NCI-H748 (cell line): ENCODE results near the gene PARD3B.
"Not testable (repeated sequence)": the region's sequence is repeated elsewhere in the genome, so short reads cannot be mapped to it uniquely, and the experiment has no call there.

Source experiments
- DNase-seq: peaks from one replicate; lab custom pipeline; 2025; ENCODE audit not compliant: unreplicated experiment; lab: John Stamatoyannopoulos, UW

Gene PARD3B

GRCh38 chr2:205217004-205217403 is 671.7 kb downstream of the PARD3B start:
- DNase-seq, result no peak

- DNase-seq, result no peak
Observed at GRCh38 chr2:205218056-205218455, 672.8 kb downstream of the PARD3B start.

GRCh38 chr2:205218816-205219215 is 673.5 kb downstream of the PARD3B start:
- DNase-seq, result not testable (repeated sequence)

DNA sequence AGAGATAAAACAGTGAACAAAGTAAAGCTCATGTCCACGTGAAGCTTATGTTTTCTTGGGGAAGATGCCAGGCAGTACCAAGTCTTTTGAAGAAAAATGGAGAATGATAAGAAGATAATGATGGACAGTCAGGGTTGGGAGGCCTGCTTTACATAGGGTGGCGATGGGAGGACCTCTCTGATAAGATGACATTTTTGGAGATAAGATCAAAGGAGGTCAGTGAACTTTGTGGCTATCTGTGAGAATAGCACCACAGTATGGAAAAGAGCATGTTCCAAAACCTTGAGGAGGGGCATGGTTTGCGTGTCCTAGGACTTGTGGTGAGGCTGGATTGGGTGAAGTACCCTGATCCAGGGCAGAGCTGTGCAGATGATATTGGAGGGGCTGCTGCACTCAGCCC is 675.3 kb downstream of the PARD3B start:
- DNase-seq, result no peak

GRCh38 chr2:205232086-205232485 is 686.8 kb downstream of the PARD3B start:
- DNase-seq, result no peak

- no peak for DNase-seq
Observed at GRCh38 chr2:205235434-205235833, 690.2 kb downstream of the PARD3B start.

DNA sequence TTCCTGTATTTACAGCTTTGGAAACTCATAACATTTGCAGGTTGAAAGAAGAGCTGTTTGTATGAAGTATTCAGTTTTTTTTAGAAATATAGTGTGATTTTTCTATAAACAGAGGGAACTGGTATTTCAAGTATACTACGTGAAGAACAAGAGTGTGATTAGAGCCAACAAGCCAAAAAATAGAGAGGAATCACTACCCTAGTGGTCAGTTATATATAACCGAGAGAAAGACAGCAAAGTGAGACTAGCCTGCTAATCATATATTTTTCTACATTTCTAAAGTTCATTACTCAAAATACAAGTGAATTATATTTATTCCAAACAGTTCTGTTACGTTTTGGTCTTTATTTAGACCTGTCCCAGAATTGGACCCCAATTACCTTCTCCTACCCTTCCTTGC is 692.2 kb downstream of the PARD3B start:
- DNase-seq, result no peak

GRCh38 chr2:205245001-205245400 is 699.7 kb downstream of the PARD3B start:
- DNase-seq, result no peak

DNA sequence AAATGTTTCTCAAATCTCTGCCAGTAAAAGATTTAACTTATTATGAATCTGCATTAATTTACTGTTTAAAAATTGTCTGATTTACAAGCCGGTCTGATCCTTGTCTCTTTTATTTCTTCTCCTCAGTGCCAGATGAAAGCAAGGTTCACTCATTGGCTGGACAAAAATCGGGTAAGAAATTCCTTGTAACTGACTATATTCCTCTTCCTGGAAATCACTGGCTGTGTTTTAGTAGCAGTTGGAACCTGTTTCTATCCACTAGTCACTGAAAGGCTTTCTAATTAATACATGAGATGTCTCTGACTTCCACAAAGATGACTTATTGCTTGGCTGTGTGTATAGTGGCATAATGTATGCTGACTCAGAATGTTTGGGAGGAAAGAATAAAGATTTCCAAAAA is 700.4 kb downstream of the PARD3B start:
- no peak for DNase-seq

DNA sequence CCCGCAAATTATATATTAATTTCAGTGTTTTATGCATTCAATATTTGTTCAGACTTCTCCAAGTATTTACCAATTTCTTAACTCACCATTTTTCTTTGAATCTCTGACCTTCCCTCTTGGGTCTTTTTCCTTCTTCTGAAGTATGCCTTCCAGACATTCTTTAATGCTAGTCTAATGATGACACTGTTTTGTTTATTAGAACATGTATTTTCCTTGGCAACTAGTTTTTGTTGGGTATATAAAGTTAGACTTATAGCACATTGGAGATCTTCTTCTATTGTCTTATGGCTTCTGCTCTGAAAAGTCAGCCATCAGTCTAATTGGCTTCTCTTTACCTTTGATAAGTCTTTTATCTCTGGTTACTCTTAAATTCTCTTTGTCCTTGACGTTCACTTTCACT is 713.8 kb downstream of the PARD3B start:
- no peak for DNase-seq

DNA sequence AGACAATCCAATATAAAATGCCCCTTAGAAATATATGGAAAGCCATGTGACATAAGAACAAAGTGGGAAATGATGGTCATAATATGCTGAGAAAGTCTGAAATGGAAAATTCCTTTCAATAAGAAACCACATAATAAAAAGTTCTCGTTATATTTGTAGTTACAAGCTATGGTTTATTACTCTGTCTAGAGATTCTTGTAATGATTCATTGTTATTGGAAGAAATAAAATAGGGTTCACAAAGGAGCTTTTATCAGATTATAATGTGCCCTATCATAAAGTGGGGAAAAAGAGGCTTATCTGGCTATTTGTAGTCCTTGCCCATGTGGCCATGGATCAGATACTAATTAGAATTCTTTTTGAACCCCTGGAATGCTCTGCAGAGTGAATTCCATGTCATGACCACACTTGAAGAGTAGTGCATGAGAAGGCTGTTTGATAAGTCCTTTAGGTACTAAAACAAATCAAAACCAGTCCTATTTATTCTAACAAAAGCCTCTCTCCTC is 716.3 kb downstream of the PARD3B start:
- no peak for DNase-seq

DNA sequence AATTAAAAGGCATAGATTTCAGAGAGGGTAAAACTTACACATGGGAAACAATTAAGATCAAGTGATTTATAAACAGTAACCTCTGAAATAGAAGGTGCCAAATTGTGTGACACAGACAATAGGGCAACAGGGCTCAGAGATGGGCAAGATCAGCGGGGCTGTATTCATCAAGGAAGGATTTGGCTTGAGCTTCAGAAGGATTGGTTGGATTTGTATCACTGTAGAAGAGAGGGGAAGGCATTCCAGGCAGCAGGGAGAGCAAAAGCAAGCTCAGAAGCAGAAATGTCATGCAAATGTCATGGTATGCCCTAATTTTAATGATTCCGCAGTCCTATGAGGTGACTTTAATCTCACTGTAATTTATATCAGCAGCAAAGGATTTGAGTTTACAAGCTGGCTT is 722.0 kb downstream of the PARD3B start:
- no peak for DNase-seq

DNA sequence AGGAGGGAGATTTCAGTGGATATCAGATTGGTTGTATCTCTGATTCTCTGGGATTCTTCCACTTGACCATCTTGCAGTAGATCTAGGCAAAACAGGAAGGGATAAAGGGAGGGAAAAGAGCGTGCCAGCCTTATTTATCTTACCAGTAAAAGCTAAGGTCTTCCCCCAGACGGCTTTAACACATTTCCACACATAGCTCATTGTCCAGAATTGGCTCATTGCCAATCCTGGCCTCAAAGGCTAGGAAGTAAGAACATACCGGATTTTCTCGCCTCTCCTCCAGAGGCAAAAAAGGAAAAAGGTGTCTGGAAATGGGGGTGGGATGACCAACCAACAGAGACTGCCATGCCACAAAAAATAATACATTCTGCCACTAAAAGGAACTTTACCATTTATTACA is 725.4 kb downstream of the PARD3B start:
- DNase-seq, result peak; percentile 83

- DNase-seq, result no peak
Observed at GRCh38 chr2:205273148-205273547, 727.9 kb downstream of the PARD3B start.

DNA sequence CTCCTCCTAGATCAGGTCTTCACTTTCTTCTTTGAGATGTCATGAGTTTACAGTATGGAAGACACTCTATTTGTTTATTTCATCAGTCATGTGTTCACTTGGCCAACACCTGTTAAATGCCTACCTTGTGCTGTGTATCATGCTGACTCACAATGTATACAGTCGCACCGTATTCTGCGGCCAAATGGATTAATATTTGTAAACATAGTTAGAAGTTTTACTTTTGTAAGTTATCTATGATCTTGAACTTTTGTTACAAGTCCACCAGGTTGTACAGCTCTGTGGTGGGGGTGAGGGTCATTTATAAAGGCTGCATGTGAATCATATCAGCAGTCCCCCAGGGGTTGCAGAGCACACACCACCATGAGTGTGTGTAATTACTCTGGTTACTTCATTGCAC is 728.4 kb downstream of the PARD3B start:
- DNase-seq, result no peak

GRCh38 chr2:205274801-205275200 is 729.5 kb downstream of the PARD3B start:
- DNase-seq, result no peak

GRCh38 chr2:205276116-205276777 is 731.0 kb downstream of the PARD3B start:
- DNase-seq, result peak; percentile 8

GRCh38 chr2:205280596-205281236 is 735.4 kb downstream of the PARD3B start:
- peak; percentile 94 for DNase-seq

- no peak for DNase-seq
Observed at GRCh38 chr2:205283736-205284270, 738.5 kb downstream of the PARD3B start.

GRCh38 chr2:205284334-205284733 is 739.1 kb downstream of the PARD3B start:
- no peak for DNase-seq

DNA sequence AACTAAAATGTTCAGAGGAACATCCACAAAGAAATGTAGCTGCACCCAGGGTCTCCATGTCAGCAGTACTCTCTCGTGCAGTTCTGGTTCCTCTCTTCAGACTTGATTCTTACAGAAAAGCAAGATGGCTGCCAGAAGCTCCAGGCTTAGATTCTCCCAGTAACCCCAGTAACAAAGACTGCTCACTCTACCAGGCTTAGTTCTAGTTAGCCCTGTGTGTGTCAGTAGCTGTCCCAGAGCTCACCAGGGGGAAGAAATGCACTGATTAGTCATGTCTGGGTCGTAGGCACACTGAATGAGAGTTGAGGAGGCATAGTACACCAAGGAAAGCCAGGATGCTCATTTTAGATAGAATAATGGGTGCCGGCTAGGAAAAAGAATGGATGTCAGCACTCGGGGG is 742.0 kb downstream of the PARD3B start:
- no peak for DNase-seq

- no peak for DNase-seq
Observed at GRCh38 chr2:205288686-205289085, 743.4 kb downstream of the PARD3B start.
